DOHH2 (cell line): ENCODE results near the gene MACROH2A2.

Experiments used
- H3F3A ChIP-seq: fragments of 200-600 bp; sonication (generic), shearing (Covaris generic); 2 replicates; pipeline ENCODE4 v1.6.0; 2016; ENCODE audit warnings: antibody characterized with exemption, mild to moderate bottlenecking; ENCODE audit not compliant: control insufficient read depth, insufficient read depth
- H3K27ac ChIP-seq: fragments of 200-600 bp; sonication (generic); 2 replicates; pipeline ENCODE4 v1.5.1; 2014; ENCODE audit warnings: low read depth, mild to moderate bottlenecking, low read length, moderate library complexity
- H3K27me3 ChIP-seq: fragments of 200-600 bp; sonication (generic); 2 replicates; pipeline ENCODE4 v1.6.1; 2014; ENCODE audit warnings: mild to moderate bottlenecking, low read length, mixed read lengths; ENCODE audit not compliant: control insufficient read depth
- H3K36me3 ChIP-seq: fragments of 200-600 bp; sonication (generic); 2 replicates; pipeline ENCODE4 v1.6.1; 2014; ENCODE audit warnings: mild to moderate bottlenecking, low read length, moderate library complexity, mixed read lengths; ENCODE audit not compliant: control insufficient read depth
- H3K4me1 ChIP-seq: fragments of 200-600 bp; sonication (generic); 2 replicates; pipeline ENCODE4 v1.6.1; 2014; ENCODE audit warnings: mild to moderate bottlenecking, low read length, mixed read lengths; ENCODE audit not compliant: control insufficient read depth
- H3K4me2 ChIP-seq: fragments of 200-600 bp; sonication (generic); 2 replicates; pipeline ENCODE4 v1.6.0; 2014; ENCODE audit warnings: mild to moderate bottlenecking, low read length, moderate library complexity
- H3K4me3 ChIP-seq: fragments of 200-600 bp; sonication (generic); 2 replicates; pipeline ENCODE4 v1.5.1; 2014; ENCODE audit warnings: mild to moderate bottlenecking, low read length, mixed read lengths
- H3K79me2 ChIP-seq: fragments of 200-600 bp; sonication (generic); 2 replicates; pipeline ENCODE4 v1.6.1; 2014; ENCODE audit warnings: mild to moderate bottlenecking, low read length, mixed read lengths; ENCODE audit not compliant: control insufficient read depth
- H3K9me2 ChIP-seq: fragments of 200-600 bp; sonication (generic); replicated peaks from 2 replicates; pipeline ENCODE4 v1.6.1; 2014; ENCODE audit warnings: mild to moderate bottlenecking, low read length, mixed read lengths; ENCODE audit not compliant: control insufficient read depth
- H3K9me3 ChIP-seq: fragments of 200-600 bp; sonication (generic); 2 replicates; pipeline ENCODE4 v1.6.1; 2014; ENCODE audit warnings: antibody characterized with exemption, low read length, mixed read lengths; ENCODE audit not compliant: control insufficient read depth, insufficient read depth
- H4K20me1 ChIP-seq: fragments of 200-600 bp; sonication (generic); 2 replicates; pipeline ENCODE4 v1.6.0; 2014; ENCODE audit warnings: low read depth, mild to moderate bottlenecking, antibody characterized with exemption, low read length, moderate library complexity; ENCODE audit not compliant: control insufficient read depth, insufficient read depth
- CTCF ChIP-seq: fragments of 200-600 bp; sonication (generic); IDR thresholded peaks from one replicate; pipeline ENCODE4 v1.5.1; 2014; ENCODE audit warnings: antibody characterized with exemption, mild to moderate bottlenecking, low read depth, low read length; ENCODE audit not compliant: poor library complexity, severe bottlenecking
- EZH2phosphoT487 ChIP-seq: fragments of 200-600 bp; sonication (generic); IDR thresholded peaks from 2 replicates; pipeline ENCODE4 v1.6.1; 2017; ENCODE audit warnings: borderline replicate concordance, mild to moderate bottlenecking, antibody characterized with exemption, low read length, moderate library complexity, mixed read lengths

Gene MACROH2A2

GRCh38 chr10:70067586-70067985 lies 14.9 kb downstream of the MACROH2A2 start:
- Histone ChIP-seq H3K4me3 (no peak overlapping the region), H3K27ac (no peak overlapping the region), H4K20me1 (no peaks in the 10 kb centered on the region), H3K9me3 (no peaks in the 10 kb centered on the region), H3K4me2 (no peak overlapping the region), H3K4me1 (no peaks in the 10 kb centered on the region), H3K27me3 (0 out of 2 replicates have a peak, but pooled peaks cover 2% of the 10 kb centered on the region), H3K79me2 (no peaks in the 10 kb centered on the region), H3K9me2 (no peaks in the 10 kb centered on the region), H3F3A (no peaks in the 10 kb centered on the region), H3K36me3 (no peaks in the 10 kb centered on the region)
- TF ChIP-seq CTCF (no peak), EZH2phosphoT487 (no peak)

- no peaks in the 10 kb centered on the region for H3K79me2 ChIP-seq
- no peak overlapping the region for H3K4me3 ChIP-seq
- TF ChIP-seq EZH2phosphoT487 (no peak), CTCF (no peak)
- no peaks in the 10 kb centered on the region for H3K4me1 ChIP-seq
- no peaks in the 10 kb centered on the region for H3K9me2 ChIP-seq
- H4K20me1 ChIP-seq: no peaks in the 10 kb centered on the region
- H3F3A ChIP-seq: no peaks in the 10 kb centered on the region
- no peak overlapping the region for H3K4me2 ChIP-seq
- no peaks in the 10 kb centered on the region for H3K9me3 ChIP-seq
- H3K27ac ChIP-seq: no peak overlapping the region
- no peaks in the 10 kb centered on the region for H3K36me3 ChIP-seq
- 0 out of 2 replicates have a peak, but pooled peaks cover 2% of the 10 kb centered on the region for H3K27me3 ChIP-seq
Measured at GRCh38 chr10:70068925-70069324, 16.3 kb downstream of the MACROH2A2 start.

DNA sequence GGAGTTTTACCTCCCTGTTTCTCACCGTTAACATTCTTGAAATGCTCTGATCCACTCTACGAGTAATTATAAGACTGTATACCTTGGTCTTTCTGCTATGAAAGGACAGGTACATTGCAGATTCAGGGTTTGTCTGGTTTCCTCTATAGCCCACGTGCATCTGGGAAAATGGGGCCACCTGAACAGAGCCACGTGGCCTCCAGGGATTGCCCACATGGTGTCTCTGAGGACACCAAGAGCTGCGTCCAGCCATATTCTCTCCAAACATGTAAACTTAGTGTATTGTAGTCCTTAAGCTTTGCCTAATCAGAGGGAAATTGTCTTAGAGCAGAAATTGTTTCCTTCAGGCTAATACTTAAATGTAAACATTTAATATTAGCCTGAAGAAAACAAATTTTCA lies 16.7 kb downstream of the MACROH2A2 start:
- H3K9me2 ChIP-seq: no peaks in the 10 kb centered on the region
- H3F3A ChIP-seq: no peaks in the 10 kb centered on the region
- TF ChIP-seq EZH2phosphoT487 (no peak), CTCF (no peak)
- no peaks in the 10 kb centered on the region for H4K20me1 ChIP-seq
- H3K27me3 ChIP-seq: 0 out of 2 replicates have a peak, but pooled peaks cover 2% of the 10 kb centered on the region
- H3K9me3 ChIP-seq: no peaks in the 10 kb centered on the region
- no peaks in the 10 kb centered on the region for H3K36me3 ChIP-seq
- no peaks in the 10 kb centered on the region for H3K79me2 ChIP-seq
- no peak overlapping the region for H3K27ac ChIP-seq
- H3K4me3 ChIP-seq: no peak overlapping the region
- no peak overlapping the region for H3K4me2 ChIP-seq
- no peaks in the 10 kb centered on the region for H3K4me1 ChIP-seq
